GM18499 (cell line): Measurements from ENCODE around the gene RAB3B.
"Not testable (repeated sequence)": the region's sequence is repeated elsewhere in the genome, so short reads cannot be mapped to it uniquely, and the experiment has no call there.

Experiments
- ATAC-seq: cut with Tn5 transposase; IDR thresholded peaks from one replicate; pipeline ENCODE4 v1.9.1; 2021; ENCODE audit warnings: moderate number of reproducible peaks; ENCODE audit not compliant: insufficient read depth, unreplicated experiment

Gene RAB3B

GRCh38 chr1:51877434-51878307 lies 112.8 kb downstream of the RAB3B start:
- no peak for ATAC-seq

GRCh38 chr1:51875836-51876235 lies 114.7 kb downstream of the RAB3B start:
- ATAC-seq, result no peak

GRCh38 chr1:51875291-51875772 lies 115.2 kb downstream of the RAB3B start:
- ATAC-seq, result no peak

- ATAC-seq, result not testable (repeated sequence)
These were observed 117.2 kb downstream of the RAB3B start for GRCh38 chr1:51873270-51873669.

- no peak for ATAC-seq
These were observed 119.0 kb downstream of the RAB3B start for GRCh38 chr1:51871351-51871975.

- ATAC-seq, result no peak
These were observed 119.7 kb downstream of the RAB3B start for GRCh38 chr1:51870603-51871350.

GRCh38 chr1:51867479-51868232 lies 122.8 kb downstream of the RAB3B start:
- ATAC-seq, result no peak

- ATAC-seq, result no peak
These were observed 127.1 kb downstream of the RAB3B start for GRCh38 chr1:51863384-51863783.

- ATAC-seq, result no peak
These were observed 128.8 kb downstream of the RAB3B start for GRCh38 chr1:51861669-51862068.

GRCh38 chr1:51859735-51860134 lies 130.8 kb downstream of the RAB3B start:
- ATAC-seq, result no peak

GRCh38 chr1:51859333-51859732 lies 131.2 kb downstream of the RAB3B start:
- no peak for ATAC-seq

- ATAC-seq, result no peak
These were observed 131.6 kb downstream of the RAB3B start for GRCh38 chr1:51858892-51859291.
